ENCODE measurements around the gene HMG20B. TPM values are rescaled to one million over a fixed set of nuclear protein-coding genes. Genes with fewer than 3 reads are reported as not detected.
"Not testable (repeated sequence)": the region's sequence is repeated elsewhere in the genome, so short reads cannot be mapped to it uniquely, and the experiment has no call there.

Gene HMG20B
- total RNA-seq, 2 experiments from 2014 or later = 43.0 to 44.9 TPM

- CTCF ChIA-PET = no interaction called here
- POLR2A ChIA-PET = interaction anchor here (1.1 kb wide), 1 partner anchor 12 kb away, joined by 3 read pairs; the partner anchor contains the start of gene TEKTIP1
These were observed 21.6 kb upstream of the HMG20B start for GRCh38 chr19:3550947-3551791.

- CTCF ChIA-PET = no interaction called here
These were observed 21.0 kb upstream of the HMG20B start for GRCh38 chr19:3551792-3552095.

GRCh38 chr19:3554254-3555083 lies 18.3 kb upstream of the HMG20B start:
- POLR2A ChIA-PET = interaction anchor here (0.5 to 0.9 kb wide), 3 partner anchors 8 to 1556 kb away, joined by 4 to 7 read pairs (median 4); no protein-coding TSS in a partner anchor
- CTCF ChIA-PET = interaction anchor here (0.7 to 1.6 kb wide), 4 partner anchors 12 to 147 kb away, joined by 3 to 8 read pairs (median 4); partner anchors contain the start of gene TEKTIP1

More at GRCh38 chr19:3551792-3552095, 21.0 kb upstream of the HMG20B start:
- POLR2A ChIA-PET = no interaction called here

GRCh38 chr19:3555653-3556422 lies 16.9 kb upstream of the HMG20B start:
- ChIA-PET POLR2A (interaction anchor here (0.9 to 1.1 kb wide), 2 partner anchors 10 to 18 kb away, joined by 5 to 9 read pairs; no protein-coding TSS in a partner anchor), CTCF (interaction anchor here (0.6 to 5.2 kb wide), 5 partner anchors 9 to 116 kb away, joined by 3 to 43 read pairs (median 4); partner anchors contain the start of gene GIPC3)

GRCh38 chr19:3556423-3556977 lies 16.2 kb upstream of the HMG20B start:
- ChIA-PET POLR2A (interaction anchor here (0.6 to 1.1 kb wide), 3 partner anchors 9 to 17 kb away, joined by 3 to 9 read pairs (median 5); no protein-coding TSS in a partner anchor), CTCF (interaction anchor here (0.6 to 5.2 kb wide), 7 partner anchors 10 to 115 kb away, joined by 3 to 43 read pairs (median 4); partner anchors contain the start of gene GIPC3)

- POLR2A ChIA-PET = interaction anchor here (0.6 to 1.1 kb wide), 3 partner anchors 8 to 17 kb away, joined by 3 to 9 read pairs (median 5); no protein-coding TSS in a partner anchor
These were observed 15.7 kb upstream of the HMG20B start for GRCh38 chr19:3556978-3557460.

GRCh38 chr19:3557461-3558248 lies 15.1 kb upstream of the HMG20B start, which contains the start of gene MFSD12:
Gene MFSD12, minus strand, starts transcription at chr19:3557586. Its CDS starts 183 bp downstream, at chr19:3557403.
- CTCF ChIA-PET = interaction anchor here (0.5 to 5.2 kb wide), 8 partner anchors 11 to 283 kb away, joined by 3 to 43 read pairs (median 4); no protein-coding TSS in a partner anchor
- POLR2A ChIA-PET = interaction anchor here (1.1 to 1.4 kb wide), 2 partner anchors 11 to 47 kb away, joined by 3 to 5 read pairs; no protein-coding TSS in a partner anchor

More at GRCh38 chr19:3556978-3557460, 15.7 kb upstream of the HMG20B start:
- CTCF ChIA-PET = interaction anchor here (0.6 to 5.2 kb wide), 7 partner anchors 10 to 282 kb away, joined by 3 to 43 read pairs (median 4); partner anchors contain the start of gene GIPC3

- POLR2A ChIA-PET = no interaction called here
- CTCF ChIA-PET = no interaction called here
These were observed 8.8 kb upstream of the HMG20B start for GRCh38 chr19:3563709-3564524.

GRCh38 chr19:3565139-3565538 lies 7.6 kb upstream of the HMG20B start:
- POLR2A ChIA-PET = interaction anchor here (0.7 kb wide), 1 partner anchor 8 kb away, joined by 3 read pairs; no protein-coding TSS in a partner anchor
- CTCF ChIA-PET = interaction anchor here (0.6 kb wide), 1 partner anchor 16 kb away, joined by 3 read pairs; no protein-coding TSS in a partner anchor

- POLR2A ChIA-PET = not testable (repeated sequence)
- CTCF ChIA-PET = interaction anchor here (0.5 to 0.7 kb wide), 2 partner anchors 70 to 106 kb away, joined by 3 read pairs; partner anchors contain the start of gene DOHH
These were observed 2.7 kb upstream of the HMG20B start for GRCh38 chr19:3570042-3570441.

- ChIA-PET CTCF (interaction anchor here (0.5 to 0.7 kb wide), 2 partner anchors 70 to 106 kb away, joined by 3 read pairs; partner anchors contain the start of gene DOHH), POLR2A (no interaction called here)
These were observed 2.1 kb upstream of the HMG20B start for GRCh38 chr19:3570606-3571011.

GRCh38 chr19:3572132-3572854 lies 451 bp upstream of the HMG20B start:
- CTCF ChIA-PET = no interaction called here

GRCh38 chr19:3573162-3573857 lies 566 bp downstream of the HMG20B start:
- CTCF ChIA-PET = interaction anchor here (1.1 to 1.4 kb wide), 4 partner anchors 11 to 29 kb away, joined by 3 to 4 read pairs (median 3); no protein-coding TSS in a partner anchor
- POLR2A ChIA-PET = interaction anchor here (0.7 kb wide), 1 partner anchor 17 kb away, joined by 9 read pairs; no protein-coding TSS in a partner anchor

More at GRCh38 chr19:3572132-3572854, 451 bp upstream of the HMG20B start:
- POLR2A ChIA-PET = no interaction called here

- POLR2A ChIA-PET = interaction anchor here (0.7 kb wide), 1 partner anchor 17 kb away, joined by 9 read pairs; no protein-coding TSS in a partner anchor
- CTCF ChIA-PET = interaction anchor here (1.1 to 1.4 kb wide), 4 partner anchors 10 to 30 kb away, joined by 3 to 4 read pairs (median 3); no protein-coding TSS in a partner anchor
These were observed 1.3 kb downstream of the HMG20B start for GRCh38 chr19:3573858-3574637.

All from activated CD8-positive, alpha-beta memory T cell treated with anti-CD3 and anti-CD28 coated beads for 36 hours (primary cell).